Measurements from ENCODE around the gene NPIPA1. TPM values are rescaled to one million over a fixed set of nuclear protein-coding genes. Genes with fewer than 3 reads are reported as not detected.
"Not testable (repeated sequence)": the region's sequence is repeated elsewhere in the genome, so short reads cannot be mapped to it uniquely, and the experiment has no call there.

NPIPA1 gene
- total and polyA plus RNA-seq, 2 donors (not counting 1 experiment from before 2014, with no cell fraction given) = 53.9 to 140 TPM

DNA sequence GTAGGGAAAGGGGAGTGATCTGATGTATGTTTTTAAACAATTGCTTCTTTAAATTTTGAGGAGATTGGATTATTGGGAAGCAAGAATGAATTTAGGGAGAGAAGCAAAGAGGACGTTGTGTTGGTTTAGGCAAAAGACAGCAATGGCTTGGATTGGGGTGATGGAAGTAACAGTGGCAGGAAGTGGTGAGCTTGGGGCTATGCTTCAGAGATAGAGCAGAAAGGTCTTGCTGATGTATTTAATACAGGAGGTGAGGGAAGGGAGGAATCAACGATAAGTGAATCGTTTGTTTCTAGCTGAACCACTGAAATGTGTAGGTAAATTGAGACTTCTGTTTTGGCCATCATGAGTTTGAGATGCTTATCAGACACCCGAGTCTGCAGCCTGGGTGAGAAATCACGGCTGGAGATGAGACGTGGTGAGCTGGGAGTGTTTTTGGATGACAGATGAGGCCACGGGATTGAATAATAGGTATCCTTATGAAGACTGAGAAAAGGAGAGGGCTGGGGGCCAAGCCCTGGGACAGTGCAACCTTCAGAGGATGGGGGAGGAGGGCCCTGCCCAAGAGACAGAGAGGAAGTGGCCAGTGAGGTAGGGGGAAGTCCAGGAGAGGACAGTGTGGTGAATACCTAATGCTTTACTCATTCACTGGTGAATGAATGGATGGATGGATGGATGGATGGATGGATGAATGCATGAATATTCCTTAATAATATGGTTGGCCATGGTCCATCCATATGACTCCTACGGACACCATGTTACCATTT, 33.9 kb upstream of the NPIPA1 start:
- peak in 1 of 2 donors; percentile 18 for DNase-seq (ENCODE audit: low read depth in 2 of 2)

DNA sequence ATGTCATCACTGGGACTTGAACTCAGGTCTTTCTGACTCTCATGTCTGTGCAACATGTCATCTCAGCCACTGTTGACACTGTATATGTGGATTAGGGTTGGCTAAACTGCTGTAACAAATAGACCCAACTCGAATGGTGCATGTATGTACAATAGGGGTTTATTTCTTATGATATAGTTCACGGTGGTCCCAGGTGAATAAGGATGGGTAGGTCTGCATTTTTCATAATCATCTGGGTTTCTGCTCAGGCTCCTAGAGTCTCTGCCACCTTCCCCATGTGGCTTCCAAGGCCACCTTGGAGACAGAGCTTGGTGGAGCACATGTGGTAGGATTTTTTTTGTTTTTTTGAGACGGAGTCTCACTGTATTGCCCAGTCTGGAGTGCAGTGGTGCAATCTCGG, 27.5 kb upstream of the NPIPA1 start:
- not testable (repeated sequence) for H4K20me1 ChIP-seq (ENCODE audit: control insufficient read depth, extremely low read depth, insufficient read depth, low read length); H3K79me2 ChIP-seq (ENCODE audit: control insufficient read depth, insufficient read depth, low read length); DNase-seq (ENCODE audit: low read depth in 2 of 2); H3K9me3 ChIP-seq (ENCODE audit: control insufficient read depth, insufficient read depth, low read depth, low read length); H3K9ac ChIP-seq (ENCODE audit: insufficient read depth, low read length); H3K27me3 ChIP-seq (ENCODE audit: control insufficient read depth, insufficient read depth, low read length); H2AFZ ChIP-seq (ENCODE audit: low read length); H3K36me3 ChIP-seq (ENCODE audit: control insufficient read depth, insufficient read depth, low read length); H3K4me3 ChIP-seq (replicated peaks in 1 of 4; ENCODE audit: control extremely low read depth in 1 of 4, insufficient read depth in 1 of 4, low read depth in 3 of 4, low read length in 4 of 4); H3K4me2 ChIP-seq (ENCODE audit: extremely low read depth, insufficient read depth, low read length); H3K4me1 ChIP-seq (ENCODE audit: control insufficient read depth, extremely low read depth, insufficient read depth, low read length); H3K27ac ChIP-seq (ENCODE audit: insufficient read depth, low read length)

More for the DNA sequence above, 33.9 kb upstream of the NPIPA1 start:
- H3K79me2 ChIP-seq (ENCODE audit: control insufficient read depth, insufficient read depth, low read length); H3K9me3 ChIP-seq (ENCODE audit: control insufficient read depth, insufficient read depth, low read depth, low read length); H3K27ac ChIP-seq (ENCODE audit: insufficient read depth, low read length); H3K27me3 ChIP-seq (ENCODE audit: control insufficient read depth, insufficient read depth, low read length); H3K4me2 ChIP-seq (ENCODE audit: extremely low read depth, insufficient read depth, low read length); H3K9ac ChIP-seq (ENCODE audit: insufficient read depth, low read length); H3K4me3 ChIP-seq (replicated peaks in 1 of 4; ENCODE audit: control extremely low read depth in 1 of 4, insufficient read depth in 1 of 4, low read depth in 3 of 4, low read length in 4 of 4); H3K36me3 ChIP-seq (ENCODE audit: control insufficient read depth, insufficient read depth, low read length); H4K20me1 ChIP-seq (ENCODE audit: control insufficient read depth, extremely low read depth, insufficient read depth, low read length); H2AFZ ChIP-seq (ENCODE audit: low read length); H3K4me1 ChIP-seq (ENCODE audit: control insufficient read depth, extremely low read depth, insufficient read depth, low read length): not testable (repeated sequence)

DNA sequence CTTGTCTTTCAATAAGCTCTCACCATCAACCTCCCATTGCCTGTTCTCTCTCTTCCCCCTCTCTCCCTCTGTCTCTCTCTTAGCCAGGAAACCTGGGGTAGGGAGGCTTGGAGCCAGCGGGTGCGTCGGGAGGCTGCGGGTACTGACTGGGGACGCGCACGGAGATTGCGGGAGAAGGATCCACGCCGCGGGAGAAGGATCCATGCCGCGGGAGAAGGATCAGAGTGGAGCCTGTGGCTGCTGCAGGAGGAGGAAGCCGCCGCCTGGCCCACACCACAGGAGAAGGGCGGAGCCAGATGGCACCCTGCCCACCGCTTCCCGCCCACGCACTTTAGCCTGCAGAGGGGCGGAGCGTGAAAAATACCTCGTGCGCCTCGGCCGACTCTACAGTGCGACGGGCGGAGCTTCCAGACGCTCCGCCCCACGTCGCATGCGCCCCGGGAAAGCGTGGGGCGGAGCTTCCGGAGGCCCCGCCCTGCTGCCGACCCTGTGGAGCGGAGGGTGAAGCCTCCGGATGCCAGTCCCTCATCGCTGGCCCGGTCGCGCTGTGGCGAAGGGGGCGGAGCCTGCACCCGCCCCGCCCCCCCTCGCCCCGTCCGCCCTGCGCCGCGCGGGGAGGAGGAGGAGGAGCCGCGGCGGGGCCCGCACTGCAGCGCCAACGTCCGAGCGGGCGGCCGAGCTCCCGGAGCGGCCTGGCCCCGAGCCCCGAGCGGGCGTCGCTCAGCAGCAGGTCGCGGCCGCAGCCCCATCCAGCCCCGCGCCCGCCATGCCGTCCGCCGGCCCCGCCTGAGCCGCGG, 26.2 kb upstream of the NPIPA1 start:
- H3K36me3 ChIP-seq (ENCODE audit: control insufficient read depth, insufficient read depth, low read length); H3K79me2 ChIP-seq (ENCODE audit: control insufficient read depth, insufficient read depth, low read length); H3K4me2 ChIP-seq (ENCODE audit: extremely low read depth, insufficient read depth, low read length); H4K20me1 ChIP-seq (ENCODE audit: control insufficient read depth, extremely low read depth, insufficient read depth, low read length); H2AFZ ChIP-seq (ENCODE audit: low read length); H3K9ac ChIP-seq (ENCODE audit: insufficient read depth, low read length); H3K9me3 ChIP-seq (ENCODE audit: control insufficient read depth, insufficient read depth, low read depth, low read length); H3K4me3 ChIP-seq (replicated peaks in 1 of 4; ENCODE audit: control extremely low read depth in 1 of 4, insufficient read depth in 1 of 4, low read depth in 3 of 4, low read length in 4 of 4); DNase-seq (ENCODE audit: low read depth in 2 of 2); H3K27ac ChIP-seq (ENCODE audit: insufficient read depth, low read length); H3K4me1 ChIP-seq (ENCODE audit: control insufficient read depth, extremely low read depth, insufficient read depth, low read length); H3K27me3 ChIP-seq (ENCODE audit: control insufficient read depth, insufficient read depth, low read length): not testable (repeated sequence)

GRCh38 chr16:14911954-14912353, 25.3 kb upstream of the NPIPA1 start:
- not testable (repeated sequence) for H4K20me1 ChIP-seq (ENCODE audit: control insufficient read depth, extremely low read depth, insufficient read depth, low read length); H3K79me2 ChIP-seq (ENCODE audit: control insufficient read depth, insufficient read depth, low read length); H3K27ac ChIP-seq (ENCODE audit: insufficient read depth, low read length); DNase-seq (ENCODE audit: low read depth in 2 of 2); H3K36me3 ChIP-seq (ENCODE audit: control insufficient read depth, insufficient read depth, low read length); H3K9ac ChIP-seq (ENCODE audit: insufficient read depth, low read length); H3K27me3 ChIP-seq (ENCODE audit: control insufficient read depth, insufficient read depth, low read length); H3K4me2 ChIP-seq (ENCODE audit: extremely low read depth, insufficient read depth, low read length); H3K9me3 ChIP-seq (ENCODE audit: control insufficient read depth, insufficient read depth, low read depth, low read length); H3K4me1 ChIP-seq (ENCODE audit: control insufficient read depth, extremely low read depth, insufficient read depth, low read length); H2AFZ ChIP-seq (ENCODE audit: low read length)
- peak overlapping the region in 2 of 4 experiments; percentile 26 to 49 for H3K4me3 ChIP-seq (replicated peaks in 1 of 4; ENCODE audit: control extremely low read depth in 1 of 4, insufficient read depth in 1 of 4, low read depth in 3 of 4, low read length in 4 of 4)

- H3K4me2 ChIP-seq (ENCODE audit: extremely low read depth, insufficient read depth, low read length); H2AFZ ChIP-seq (ENCODE audit: low read length); H3K27ac ChIP-seq (ENCODE audit: insufficient read depth, low read length); H3K27me3 ChIP-seq (ENCODE audit: control insufficient read depth, insufficient read depth, low read length); H3K9ac ChIP-seq (ENCODE audit: insufficient read depth, low read length); H3K79me2 ChIP-seq (ENCODE audit: control insufficient read depth, insufficient read depth, low read length); H4K20me1 ChIP-seq (ENCODE audit: control insufficient read depth, extremely low read depth, insufficient read depth, low read length); H3K9me3 ChIP-seq (ENCODE audit: control insufficient read depth, insufficient read depth, low read depth, low read length); H3K4me1 ChIP-seq (ENCODE audit: control insufficient read depth, extremely low read depth, insufficient read depth, low read length); H3K4me3 ChIP-seq (replicated peaks in 1 of 4; ENCODE audit: control extremely low read depth in 1 of 4, insufficient read depth in 1 of 4, low read depth in 3 of 4, low read length in 4 of 4); DNase-seq (ENCODE audit: low read depth in 2 of 2); H3K36me3 ChIP-seq (ENCODE audit: control insufficient read depth, insufficient read depth, low read length): not testable (repeated sequence)
Observed at GRCh38 chr16:14912588-14912987, 24.7 kb upstream of the NPIPA1 start.

DNA sequence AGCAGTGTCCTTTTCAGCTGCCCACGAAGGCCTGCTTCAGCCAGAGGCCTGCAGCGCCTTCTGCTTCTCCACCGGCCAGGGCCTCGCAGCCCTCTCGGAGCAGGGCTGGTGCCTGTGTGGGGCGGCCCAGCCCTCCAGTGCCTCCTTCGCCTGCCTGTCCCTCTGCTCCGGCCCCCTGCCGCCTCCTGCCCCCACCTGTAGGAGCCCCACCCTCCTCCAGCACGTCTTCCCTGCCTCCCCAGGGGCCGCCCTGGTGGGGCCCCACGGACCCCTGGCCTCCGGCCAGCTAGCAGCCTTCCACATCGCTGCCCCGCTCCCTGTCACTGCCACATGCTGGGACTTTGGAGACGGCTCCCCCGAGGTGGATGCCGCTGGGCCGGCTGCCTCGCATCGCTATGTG, 18.7 kb upstream of the NPIPA1 start:
- H4K20me1 ChIP-seq (ENCODE audit: control insufficient read depth, extremely low read depth, insufficient read depth, low read length); H3K4me2 ChIP-seq (ENCODE audit: extremely low read depth, insufficient read depth, low read length); DNase-seq (ENCODE audit: low read depth in 2 of 2); H3K79me2 ChIP-seq (ENCODE audit: control insufficient read depth, insufficient read depth, low read length); H3K9me3 ChIP-seq (ENCODE audit: control insufficient read depth, insufficient read depth, low read depth, low read length); H3K27me3 ChIP-seq (ENCODE audit: control insufficient read depth, insufficient read depth, low read length); H3K4me1 ChIP-seq (ENCODE audit: control insufficient read depth, extremely low read depth, insufficient read depth, low read length); H3K4me3 ChIP-seq (replicated peaks in 1 of 4; ENCODE audit: control extremely low read depth in 1 of 4, insufficient read depth in 1 of 4, low read depth in 3 of 4, low read length in 4 of 4); H3K27ac ChIP-seq (ENCODE audit: insufficient read depth, low read length); H3K9ac ChIP-seq (ENCODE audit: insufficient read depth, low read length); H2AFZ ChIP-seq (ENCODE audit: low read length); H3K36me3 ChIP-seq (ENCODE audit: control insufficient read depth, insufficient read depth, low read length): not testable (repeated sequence)
